Liver (tissue), 3 donors: ENCODE measurements around the gene N4BP3.

Experiments
- CTCF ChIP-seq: fragments of 150-350 bp; IDR thresholded peaks from 2 replicates; pipeline ENCODE4 v1.5.1; 2017; ENCODE audit warnings: improper control_type of control experiment, low read depth, low read length; ENCODE audit not compliant: missing input control
- FOXA1 ChIP-seq: IDR thresholded peaks from 2 replicates; pipeline ENCODE4 v1.6.1; 2016; ENCODE audit warnings: antibody characterized with exemption
- GABPA ChIP-seq, 2 donors: IDR thresholded peaks in 1 of 2; conservative IDR thresholded peaks in 1 of 2; 2 replicates each; pipeline ENCODE4 v1.6.1; 2016; ENCODE audit warnings: antibody characterized with exemption in 2 of 2, mild to moderate bottlenecking in 1 of 2, moderate library complexity in 1 of 2
- HNF4G ChIP-seq: IDR thresholded peaks from 2 replicates; pipeline ENCODE4 v1.6.1; 2016; ENCODE audit warnings: antibody characterized with exemption
- RAD21 ChIP-seq, 2 donors: IDR thresholded peaks; 2 replicates each; pipeline ENCODE4 v1.6.1; 2016; ENCODE audit warnings: antibody characterized with exemption in 2 of 2, mild to moderate bottlenecking in 2 of 2
- REST ChIP-seq: IDR thresholded peaks from 2 replicates; pipeline ENCODE4 v1.6.1; 2016; ENCODE audit warnings: antibody characterized with exemption, mild to moderate bottlenecking
- SP1 ChIP-seq: IDR thresholded peaks from 2 replicates; pipeline ENCODE4 v1.6.1; 2018; ENCODE audit warnings: antibody characterized with exemption, mild to moderate bottlenecking
- TAF1 ChIP-seq: conservative IDR thresholded peaks from 2 replicates; pipeline ENCODE4 v1.6.1; 2016; ENCODE audit warnings: antibody characterized with exemption, mild to moderate bottlenecking
- YY1 ChIP-seq: IDR thresholded peaks from 2 replicates; pipeline ENCODE4 v1.6.1; 2016; ENCODE audit warnings: antibody characterized with exemption, mild to moderate bottlenecking
- donor health status: healthy.
- donor health status: healthy.

GRCh38 chr5:178094345-178094744 lies 19.0 kb upstream of the N4BP3 start:
- TF ChIP-seq RAD21 (IDR thresholded peaks at IDR 0.05) (no peak), CTCF (no peak), GABPA (IDR thresholded peaks at IDR 0.05 in 1 of 2, conservative IDR thresholded peaks at IDR 0.05 in 1 of 2) (no peak), YY1 (no peak), REST (no peak), TAF1 (no peak), SP1 (no peak), FOXA1 (no peak), HNF4G (no peak)
